Pancreas (tissue), 10 donors: ENCODE data around the gene CNTNAP1. TPM values are rescaled to one million over a fixed set of nuclear protein-coding genes. Genes with fewer than 3 reads are reported as not detected.
A peak's percentile ranks its signal among the peaks of the same experiment; 100 is the strongest.

Experiments
- ATAC-seq, 4 donors: fragments of 200-7000 bp; cut with Tn5 transposase; one replicate each; pipeline versions ENCODE4 v1.8.0 to v1.9.1; 2020; ENCODE audit warnings: mild to moderate bottlenecking in 4 of 4, moderate library complexity in 4 of 4
- DNase-seq, 6 donors: peaks; one replicate each; pipeline ENCODE4 v3.0.0-alpha.2; 2020
- FAIRE-seq: peaks from 2 replicates; lab custom pipeline; 2012; peaks lifted over from hg19 to GRCh38; lab: Jason Lieb, UNC
- H3K27ac ChIP-seq, 4 donors: fragments of 200-600 bp; sonication (generic); 1 replicate in 3 of 4; 2 replicates in 1 of 4; pipeline versions ENCODE4 v1.5.0 to v1.8.0; 2020
- H3K27me3 ChIP-seq, 4 donors: fragments of 200-600 bp; one replicate each; pipeline ENCODE4 v1.8.0; 2021
- H3K36me3 ChIP-seq, 3 donors: fragments of 200-600 bp; sonication (generic) in 1 of 3; one replicate each; pipeline versions ENCODE4 v1.5.0 to v1.8.0; 2020 to 2021
- H3K4me1 ChIP-seq, 3 donors: fragments of 200-600 bp; one replicate each; pipeline ENCODE4 v1.8.0; 2021
- H3K4me3 ChIP-seq, 4 donors: fragments of 200-600 bp; sonication (generic) in 2 of 4; one replicate each; pipeline versions ENCODE4 v1.5.0 to v1.8.0; 2020 to 2021
- H3K9me3 ChIP-seq, 4 donors: fragments of 200-600 bp; one replicate each; pipeline ENCODE4 v1.8.0; 2021
- CTCF ChIP-seq, 4 donors: fragments of 200-600 bp; sonication (generic) in 3 of 4; IDR thresholded peaks; one replicate each; pipeline versions ENCODE4 v1.5.0 to v1.8.0; 2021; ENCODE audit warnings: antibody characterized with exemption in 4 of 4
- whole genome bisulfite sequencing, 2 donors: extraction: QIAGEN DNeasy Blood & Tissue Kit; methylation state at CpG; one replicate each; pipeline ENCODE4 v1.1.7; 2013; 5-methylcytosine and 5-hydroxymethylcytosine counted together
- intact Hi-C, 3 donors: fragments of 100-400 bp; cut with DNase I; formaldehyde crosslinking; loops; one replicate each; pipeline versions ENCODE4 v1.11.1 to v1.14.2; 2022
- polyA plus RNA-seq, 2 donors: library from polyadenylated mRNA; stranded (reverse); fragments of 200-250 nt; gene quantifications; one replicate each; pipeline ENCODE4 v1.2.3, GENCODE V29; 2013
- total RNA-seq, 6 donors: library from RNA; stranded (reverse); fragmentation: NEBNext Ultra II Directional in 4 of 6; extraction: Animal tissue kit (Norgen Biotek cat#: 25700) in 4 of 6; gene quantifications; one replicate each; pipeline versions ENCODE4 v1.2.1 to v1.2.4, GENCODE V29; 2021 to 2023
- donor health status: healthy with polysubstance abuse.
- donor health status: DM: no; HTN: no; CAD: no; lungs with moderate emphysema.
- donor health status: DM: no; HTN: no; CAD: no.
- donor health status: control.
- donor health status: control.
- donor health status: Bipolar disorder and iron deficiency.
- donor health status: DM: yes; HTN: yes; CAD: no.
- donor health status: DM: no; HTN: no; CAD: no.
- donor health status: DM: no; HTN: no; CAD: no.
- donor health status: DM: yes; HTN: yes; CAD: no.

CNTNAP1 gene
- total and polyA plus RNA-seq, 8 donors = 3.1 to 20.0 (median 6.8) TPM

DNA sequence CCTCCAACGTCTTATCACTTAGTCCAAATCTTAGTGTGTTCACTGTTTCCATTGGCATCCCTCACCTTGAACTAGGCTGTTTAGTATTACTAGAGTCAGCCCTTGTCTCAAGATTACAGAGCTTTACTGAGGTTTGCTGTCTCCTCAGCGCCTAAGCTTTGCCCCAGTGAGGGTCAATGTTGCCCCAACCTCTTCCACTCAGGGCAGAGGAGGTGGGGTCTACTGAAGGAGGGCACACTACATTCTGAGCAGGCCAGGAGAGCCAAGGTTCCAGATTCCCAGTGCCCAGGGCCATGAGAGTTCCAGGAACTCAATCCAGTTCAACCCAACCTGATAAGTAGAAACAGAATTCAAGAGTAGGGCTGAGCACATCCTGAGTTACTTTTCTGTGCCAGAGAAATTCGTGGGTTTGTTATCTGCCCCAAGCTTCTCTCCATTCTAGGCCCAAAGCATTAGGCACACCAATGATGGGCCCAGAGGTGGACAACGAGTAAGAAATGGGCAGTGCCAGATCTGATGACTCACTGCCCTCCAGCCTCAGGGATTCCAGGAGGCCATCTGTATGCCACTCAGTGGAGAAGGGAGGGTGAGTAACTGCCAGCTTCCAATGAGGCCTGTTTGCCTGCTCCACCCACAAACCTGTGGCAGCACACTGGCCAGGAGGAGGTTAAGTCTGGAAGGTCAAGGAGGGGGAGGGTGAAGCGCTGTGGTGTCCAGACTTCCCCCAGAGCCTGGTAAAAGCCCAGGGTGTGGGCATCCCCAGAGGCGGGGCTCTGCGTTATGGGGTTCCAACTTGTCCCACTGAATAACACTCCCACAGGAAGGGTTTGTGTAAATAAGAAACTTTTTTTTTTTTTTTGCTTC is 15.0 kb upstream of the CNTNAP1 start:
- ATAC-seq = peak; percentile 66 to 75 (median 68)
- TF ChIP-seq CTCF (IDR thresholded peaks at IDR 0.05) = no peak
- Histone ChIP-seq H3K27ac (peak overlapping the region in 3 of 4 donors; percentile 45 to 69 (median 68)), H3K27me3 (no peaks in the 10 kb centered on the region), H3K36me3 (peaks cover 4 to 53% (median 28%) of the 10 kb centered on the region in 3 donors), H3K4me1 (peaks cover 11 to 20% (median 19%) of the 10 kb centered on the region in 3 donors), H3K9me3 (no peaks in the 10 kb centered on the region), H3K4me3 (no peak overlapping the region)
- intact Hi-C loops = no loop called here
- DNase-seq = peak in 4 of 6 donors; percentile 62 to 83 (median 70)
- 41 to 42% methylated on average over 7 of the region's 7 CpGs for WGBS, 2 donors
- no peak for FAIRE-seq

DNA sequence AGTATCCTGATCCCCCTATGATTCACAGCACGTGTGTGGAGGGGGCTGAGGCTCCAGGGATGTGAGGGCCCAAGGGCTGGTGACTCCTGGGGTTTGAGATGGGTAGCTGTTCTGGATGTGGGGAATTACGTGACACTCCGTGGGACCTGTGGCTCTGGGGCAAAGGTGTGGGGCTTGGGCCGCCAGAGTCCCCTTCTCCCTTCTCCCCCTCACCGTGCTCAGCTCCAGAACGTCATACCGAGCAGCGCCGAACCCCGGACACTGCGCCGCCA is 12.7 kb upstream of the CNTNAP1 start:
- peak overlapping the region in 1 of 4 donors; percentile 14 for H3K27ac ChIP-seq
- intact Hi-C loops = no loop called here
- DNase-seq (peak in 2 of 6 donors; percentile 33 to 64), ATAC-seq (no peak), FAIRE-seq (no peak)
- 91 to 94% methylated on average over 5 to 12 of the region's 12 CpGs for WGBS, 2 donors
- H3K27me3 ChIP-seq = no peaks in the 10 kb centered on the region
- H3K9me3 ChIP-seq = no peaks in the 10 kb centered on the region
- no peak for TF ChIP-seq CTCF (IDR thresholded peaks at IDR 0.05)
- H3K4me3 ChIP-seq = no peak overlapping the region
- peaks cover 11 to 40% (median 29%) of the 10 kb centered on the region in 3 donors for H3K4me1 ChIP-seq
- H3K36me3 ChIP-seq = peaks cover 4 to 67% (median 35%) of the 10 kb centered on the region in 3 donors

DNA sequence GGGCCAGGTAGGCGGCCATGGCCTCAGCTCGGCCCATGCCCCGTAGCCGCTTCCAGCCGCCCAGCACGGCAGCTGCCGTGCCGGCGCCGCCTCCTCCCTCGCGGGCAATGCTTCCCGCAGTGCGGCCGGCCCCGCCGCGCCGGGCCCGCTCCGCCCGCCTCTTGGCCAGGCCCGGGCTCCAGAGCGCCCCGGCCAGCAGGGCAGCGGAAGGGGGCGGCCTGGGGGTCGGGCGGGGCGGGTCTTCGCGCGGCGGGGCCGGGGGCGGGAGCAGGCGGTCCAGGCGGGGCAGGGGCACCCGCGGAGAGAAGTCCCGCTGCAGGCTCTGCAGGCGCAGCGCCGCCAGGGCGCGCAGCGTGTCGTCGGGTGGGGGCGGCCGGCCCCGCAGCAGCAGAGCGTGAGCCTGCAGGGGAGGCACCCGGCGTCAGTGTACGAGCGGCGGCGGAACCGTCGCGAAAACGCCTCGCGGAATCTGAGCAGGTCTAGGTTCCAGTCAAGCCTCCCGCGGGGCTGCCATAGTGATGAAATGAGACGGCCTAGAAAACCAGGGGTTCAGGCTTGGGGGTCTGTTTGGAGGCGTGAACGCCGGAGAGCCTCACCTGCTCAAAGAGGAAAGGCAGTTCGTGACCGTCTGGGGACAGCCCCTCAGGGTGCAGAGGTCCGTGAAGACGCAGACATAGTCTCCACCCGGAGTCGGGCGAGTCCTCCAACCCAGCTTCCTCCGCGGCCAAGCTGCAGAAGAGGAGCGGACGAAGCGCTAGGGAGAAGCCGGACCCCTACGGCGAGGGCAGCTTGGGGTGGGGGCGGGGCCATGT is 12.1 kb upstream of the CNTNAP1 start:
- no peaks in the 10 kb centered on the region for H3K27me3 ChIP-seq
- no peak for TF ChIP-seq CTCF (IDR thresholded peaks at IDR 0.05)
- H3K4me3 ChIP-seq = no peak overlapping the region
- no peak for ATAC-seq
- no peaks in the 10 kb centered on the region for H3K9me3 ChIP-seq
- WGBS, 2 donors = 81 to 83% methylated on average over 78 to 87 of the region's 87 CpGs
- H3K27ac ChIP-seq = no peak overlapping the region
- no peak for FAIRE-seq
- intact Hi-C loops = loop anchor here in 2 of 3 donors (5.0 to 10.0 kb wide), 2 partner anchors 45 to 48 kb away; no protein-coding TSS in a partner anchor
- DNase-seq = peak in 3 of 6 donors; percentile 40 to 75 (median 55)
- peaks cover 4 to 67% (median 35%) of the 10 kb centered on the region in 3 donors for H3K36me3 ChIP-seq
- peaks cover 11 to 40% (median 29%) of the 10 kb centered on the region in 3 donors for H3K4me1 ChIP-seq

GRCh38 chr17:42670789-42671657 is 11.3 kb upstream of the CNTNAP1 start:
- no peak for TF ChIP-seq CTCF (IDR thresholded peaks at IDR 0.05)
- no peaks in the 10 kb centered on the region for H3K9me3 ChIP-seq
- H3K4me3 ChIP-seq = no peak overlapping the region
- no peaks in the 10 kb centered on the region for H3K27me3 ChIP-seq
- FAIRE-seq = no peak
- H3K36me3 ChIP-seq = peaks cover 4 to 59% (median 35%) of the 10 kb centered on the region in 3 donors
- intact Hi-C loops = loop anchor here in 2 of 3 donors (5.0 to 10.0 kb wide), 2 partner anchors 46 to 49 kb away; no protein-coding TSS in a partner anchor
- H3K4me1 ChIP-seq = peaks cover 11 to 40% (median 29%) of the 10 kb centered on the region in 3 donors
- H3K27ac ChIP-seq = no peak overlapping the region
- peak in 4 of 6 donors; percentile 23 to 76 (median 45) for DNase-seq
- ATAC-seq = no peak
- 88 to 89% methylated on average over 50 of the region's 50 CpGs for WGBS, 2 donors
